HG03442 (cell line): Measurements from ENCODE around the gene EMP1.

Experiments used
- ATAC-seq: cut with Tn5 transposase; IDR thresholded peaks from one replicate; pipeline ENCODE4 v1.9.1; 2021; ENCODE audit warnings: mild to moderate bottlenecking, moderate library complexity; ENCODE audit not compliant: unreplicated experiment

The EMP1 gene

GRCh38 chr12:13218641-13219040, 22.1 kb downstream of the EMP1 start:
- ATAC-seq, result no peak

- no peak for ATAC-seq
These were observed 22.8 kb downstream of the EMP1 start for GRCh38 chr12:13219320-13219719.

- ATAC-seq, result no peak
These were observed 24.3 kb downstream of the EMP1 start for GRCh38 chr12:13220838-13221237.

- no peak for ATAC-seq
These were observed 25.6 kb downstream of the EMP1 start for GRCh38 chr12:13222076-13222475.

GRCh38 chr12:13223179-13223804, 26.8 kb downstream of the EMP1 start:
- ATAC-seq, result no peak

- ATAC-seq, result no peak
These were observed 27.4 kb downstream of the EMP1 start for GRCh38 chr12:13223941-13224340.

- no peak for ATAC-seq
These were observed 30.7 kb downstream of the EMP1 start for GRCh38 chr12:13227191-13227590.

GRCh38 chr12:13228579-13228978, 32.1 kb downstream of the EMP1 start:
- no peak for ATAC-seq

- ATAC-seq, result no peak
These were observed 33.0 kb downstream of the EMP1 start for GRCh38 chr12:13229504-13229903.

- no peak for ATAC-seq
These were observed 34.0 kb downstream of the EMP1 start for GRCh38 chr12:13230500-13230899.

GRCh38 chr12:13233830-13234641, 37.5 kb downstream of the EMP1 start:
- ATAC-seq, result peak; percentile 52

GRCh38 chr12:13238204-13238603, 41.7 kb downstream of the EMP1 start:
- ATAC-seq, result no peak

GRCh38 chr12:13241833-13242488, 45.4 kb downstream of the EMP1 start:
- ATAC-seq, result no peak

GRCh38 chr12:13242936-13243335, 46.4 kb downstream of the EMP1 start:
- no peak for ATAC-seq

GRCh38 chr12:13243516-13244070, 47.1 kb downstream of the EMP1 start:
- ATAC-seq, result no peak

GRCh38 chr12:13247596-13247995, 51.1 kb downstream of the EMP1 start:
- ATAC-seq, result no peak

- ATAC-seq, result no peak
These were observed 52.4 kb downstream of the EMP1 start for GRCh38 chr12:13248964-13249363.

- no peak for ATAC-seq
These were observed 53.9 kb downstream of the EMP1 start for GRCh38 chr12:13250416-13250815.

- no peak for ATAC-seq
These were observed 55.0 kb downstream of the EMP1 start for GRCh38 chr12:13251521-13251920.

- no peak for ATAC-seq
These were observed 55.5 kb downstream of the EMP1 start for GRCh38 chr12:13252024-13252423.

GRCh38 chr12:13252616-13253015, 56.1 kb downstream of the EMP1 start:
- no peak for ATAC-seq
